COLO829 (cell line): Measurements from ENCODE around the gene WNT6.
A peak's percentile ranks its signal among the peaks of the same experiment; 100 is the strongest.

Experiments used
- DNase-seq: peaks from one replicate; pipeline ENCODE4 v3.0.0; 2012; ENCODE audit warnings: low spot score

WNT6 gene

GRCh38 chr2:218877891-218878290 lies 18.3 kb downstream of the WNT6 start:
- no peak for DNase-seq

- DNase-seq: no peak
Measured at GRCh38 chr2:218878486-218878885, 18.9 kb downstream of the WNT6 start.

- DNase-seq: no peak
Measured at GRCh38 chr2:218878926-218879761, 19.5 kb downstream of the WNT6 start.

- no peak for DNase-seq
Measured at GRCh38 chr2:218879776-218880101, 20.1 kb downstream of the WNT6 start.

- no peak for DNase-seq
Measured at GRCh38 chr2:218880102-218880858, 20.7 kb downstream of the WNT6 start, which contains the start of gene WNT10A. WNT10A (plus strand) TSS chr2:218880852; CDS start chr2:218880996, 144 bp downstream.

- DNase-seq: no peak
Measured at GRCh38 chr2:218880859-218881594, 21.4 kb downstream of the WNT6 start.

- no peak for DNase-seq
Measured at GRCh38 chr2:218881744-218882460, 22.3 kb downstream of the WNT6 start.

GRCh38 chr2:218882461-218882816 lies 22.8 kb downstream of the WNT6 start:
- DNase-seq: no peak

GRCh38 chr2:218882866-218883366 lies 23.3 kb downstream of the WNT6 start:
- no peak for DNase-seq

- no peak for DNase-seq
Measured at GRCh38 chr2:218883491-218884490, 24.2 kb downstream of the WNT6 start.

- no peak for DNase-seq
Measured at GRCh38 chr2:218884519-218884918, 24.9 kb downstream of the WNT6 start.

- DNase-seq: no peak
Measured at GRCh38 chr2:218885981-218886947, 26.7 kb downstream of the WNT6 start.

- DNase-seq: no peak
Measured at GRCh38 chr2:218887079-218887478, 27.5 kb downstream of the WNT6 start.

- DNase-seq: no peak
Measured at GRCh38 chr2:218888341-218888740, 28.7 kb downstream of the WNT6 start.

GRCh38 chr2:218889937-218890336 lies 30.3 kb downstream of the WNT6 start:
- no peak for DNase-seq

GRCh38 chr2:218890369-218890768 lies 30.8 kb downstream of the WNT6 start:
- DNase-seq: no peak

- DNase-seq: no peak
Measured at GRCh38 chr2:218891275-218892135, 31.9 kb downstream of the WNT6 start.

- DNase-seq: peak; percentile 32
Measured at GRCh38 chr2:218892693-218893348, 33.2 kb downstream of the WNT6 start.
